T-helper 2 cell treated with Interferon-gamma antibody and Interleukin-4, amounts not matched to agents 100 ng/mL and 5 ng/mL, for 36 hours (primary cell): Measurements from ENCODE around the gene IL12A. TPM values are rescaled to one million over a fixed set of nuclear protein-coding genes. Genes with fewer than 3 reads are reported as not detected.

Source experiments
- intact Hi-C: fragments of 100-400 bp; cut with micrococcal nuclease; formaldehyde crosslinking; loops from one replicate; pipeline ENCODE4 v1.15.1; 2023
- total RNA-seq: library from RNA; stranded (reverse); gene quantifications from 2 replicates; pipeline ENCODE4 v1.2.3, GENCODE V29; 2022

The IL12A gene
- total RNA-seq = 4.0 and 4.3 TPM in 2 replicates

GRCh38 chr3:159988617-159989271 is at the start of gene IL12A:
Gene IL12A (plus strand): TSS chr3:159988835.
- intact Hi-C loops = loop anchor here (1.0 to 10.0 kb wide), 10 partner anchors 18 to 424 kb away; partner anchors contain the start of genes C3orf80, IFT80 and SMC4

- intact Hi-C loops = loop anchor here (1.0 to 2.0 kb wide), 2 partner anchors 47 to 86 kb away; partner anchors contain the start of gene IL12A
Observed at GRCh38 chr3:159941038-159942000, 47.3 kb upstream of the IL12A start.

GRCh38 chr3:159944781-159945180 is 43.9 kb upstream of the IL12A start:
- intact Hi-C loops = no loop called here

- intact Hi-C loops = no loop called here
Observed at GRCh38 chr3:159945930-159946329, 42.7 kb upstream of the IL12A start.

- intact Hi-C loops = no loop called here
Observed at GRCh38 chr3:159947220-159947619, 41.4 kb upstream of the IL12A start.

- intact Hi-C loops = no loop called here
Observed at GRCh38 chr3:159948429-159949144, 40.0 kb upstream of the IL12A start.

GRCh38 chr3:159950156-159950898 is 38.3 kb upstream of the IL12A start:
- intact Hi-C loops = no loop called here

GRCh38 chr3:159951540-159951939 is 37.1 kb upstream of the IL12A start:
- intact Hi-C loops = no loop called here

GRCh38 chr3:159953325-159954085 is 35.1 kb upstream of the IL12A start:
- intact Hi-C loops = no loop called here

GRCh38 chr3:159960188-159961148 is 28.2 kb upstream of the IL12A start:
- intact Hi-C loops = no loop called here

- intact Hi-C loops = no loop called here
Observed at GRCh38 chr3:159964166-159964973, 24.3 kb upstream of the IL12A start.

- intact Hi-C loops = no loop called here
Observed at GRCh38 chr3:159971311-159971710, 17.3 kb upstream of the IL12A start.

- intact Hi-C loops = no loop called here
Observed at GRCh38 chr3:159977295-159977694, 11.3 kb upstream of the IL12A start.

GRCh38 chr3:159978353-159978752 is 10.3 kb upstream of the IL12A start:
- intact Hi-C loops = no loop called here

- intact Hi-C loops = no loop called here
Observed at GRCh38 chr3:159978918-159979703, 9.5 kb upstream of the IL12A start.

GRCh38 chr3:159982442-159982974 is 6.1 kb upstream of the IL12A start:
- intact Hi-C loops = loop anchor here (10.0 kb wide), 2 partner anchors 218 to 242 kb away; partner anchors contain the start of gene C3orf80

- intact Hi-C loops = loop anchor here (5.0 to 10.0 kb wide), 5 partner anchors 100 to 410 kb away; partner anchors contain the start of genes C3orf80, IFT80 and SMC4
Observed at GRCh38 chr3:159987291-159987711, 1.3 kb upstream of the IL12A start.
